HepG2 (cell line): ENCODE results near the gene SLC11A1. TPM values are rescaled to one million over a fixed set of nuclear protein-coding genes. Genes with fewer than 3 reads are reported as not detected.

Source experiments
- CCDC6 ChIP-seq: sonication (generic); formaldehyde crosslinking; IDR thresholded peaks from 2 replicates; pipeline ENCODE4 v1.8.1; 2022; ENCODE audit warnings: mild to moderate bottlenecking, missing genetic modification reagents, moderate library complexity
- DNMT3B ChIP-seq: conservative IDR thresholded peaks from 2 replicates; pipeline ENCODE4 v1.6.1; 2016; ENCODE audit warnings: missing biosample characterization, control low read depth
- ISL2 ChIP-seq: sonication (generic); formaldehyde crosslinking; IDR thresholded peaks from 2 replicates; pipeline ENCODE4 v1.5.0; 2020; ENCODE audit warnings: missing genetic modification reagents
- MTA1 ChIP-seq: sonication (generic); formaldehyde crosslinking; IDR thresholded peaks from 2 replicates; pipeline ENCODE4 v1.4.0; 2020; ENCODE audit warnings: missing genetic modification reagents, mild to moderate bottlenecking, borderline replicate concordance
- NRL ChIP-seq: sonication (generic); formaldehyde crosslinking; IDR thresholded peaks from 2 replicates; pipeline ENCODE4 v1.5.0; 2020; ENCODE audit warnings: missing genetic modification reagents, mild to moderate bottlenecking, moderate library complexity, borderline replicate concordance
- PAF1 ChIP-seq: IDR thresholded peaks from 2 replicates; pipeline ENCODE4 v1.6.1; 2016; ENCODE audit warnings: missing genetic modification reagents, missing compliant biosample characterization
- REL ChIP-seq: sonication (generic); formaldehyde crosslinking; conservative IDR thresholded peaks from 2 replicates; pipeline ENCODE4 v1.8.0; 2022; ENCODE audit warnings: mild to moderate bottlenecking, missing genetic modification reagents, moderate library complexity
- REPIN1 ChIP-seq: sonication (generic); formaldehyde crosslinking; IDR thresholded peaks from 2 replicates; pipeline ENCODE4 v1.8.0; 2022; ENCODE audit warnings: missing genetic modification reagents, low read depth, mild to moderate bottlenecking, borderline replicate concordance
- RFX1 ChIP-seq: fragments of 450-650 bp; IDR thresholded peaks from 2 replicates; pipeline ENCODE4 v1.6.1; 2017
- RXRA ChIP-seq: sonication (generic); formaldehyde crosslinking; IDR thresholded peaks from 2 replicates; pipeline ENCODE4 v1.5.1; 2020; ENCODE audit warnings: missing genetic modification reagents
- ZBTB20 ChIP-seq: sonication (generic); formaldehyde crosslinking; IDR thresholded peaks from 2 replicates; pipeline ENCODE4 v1.8.1; 2023; ENCODE audit warnings: missing genetic modification reagents, low read depth, mild to moderate bottlenecking, borderline replicate concordance
- ZBTB3 ChIP-seq: sonication (generic); formaldehyde crosslinking; IDR thresholded peaks from 2 replicates; pipeline ENCODE4 v1.4.0; 2020; ENCODE audit warnings: low read depth, mild to moderate bottlenecking, moderate library complexity, missing genetic modification reagents, borderline replicate concordance
- ZBTB37 ChIP-seq: sonication (generic); formaldehyde crosslinking; IDR thresholded peaks from 2 replicates; pipeline ENCODE4 v1.4.0; 2020; ENCODE audit warnings: mild to moderate bottlenecking, missing genetic modification reagents
- ZBTB42 ChIP-seq: sonication (generic); formaldehyde crosslinking; IDR thresholded peaks from 2 replicates; pipeline ENCODE4 v1.5.0; 2020; ENCODE audit warnings: mild to moderate bottlenecking, missing genetic modification reagents
- ZNF331 ChIP-seq: sonication (generic); formaldehyde crosslinking; IDR thresholded peaks from 2 replicates; pipeline ENCODE4 v1.4.0; 2020; ENCODE audit warnings: missing genetic modification reagents
- ZNF513 ChIP-seq: sonication (generic); formaldehyde crosslinking; conservative IDR thresholded peaks from 2 replicates; pipeline ENCODE4 v1.5.0; 2020; ENCODE audit warnings: missing genetic modification reagents
- ZNF543 ChIP-seq: sonication (generic); formaldehyde crosslinking; IDR thresholded peaks from 2 replicates; pipeline ENCODE4 v1.4.0; 2020; ENCODE audit warnings: mild to moderate bottlenecking, missing genetic modification reagents
- ZNF670 ChIP-seq: sonication (generic); formaldehyde crosslinking; IDR thresholded peaks from 2 replicates; pipeline ENCODE4 v1.8.0; 2022; ENCODE audit warnings: mild to moderate bottlenecking, missing genetic modification reagents, borderline replicate concordance
- ZNF879 ChIP-seq: sonication (generic); formaldehyde crosslinking; IDR thresholded peaks from 2 replicates; pipeline ENCODE4 v1.8.1; 2023; ENCODE audit warnings: missing genetic modification reagents
- polyA plus RNA-seq, 8 experiments: library from polyadenylated mRNA; depleted of rRNA in 3 of 8; stranded (reverse) in 7 of 8; unstranded in 1 of 8; fragments of >200 nt; fragmentation: Illumina TruSeq in 4 of 8; extraction: Trizol in 4 of 8; gene quantifications; 2 replicates each; pipeline versions ENCODE4 v1.2.1 to v1.2.3, GENCODE V29; 2011 to 2016; ENCODE audit warnings: low read depth in 4 of 8, missing spikeins in 1 of 8, mixed read lengths in 1 of 8; ENCODE audit not compliant: insufficient read depth in 1 of 8
- total RNA-seq, 5 experiments: library from RNA; depleted of rRNA; stranded (reverse); fragments of >200 nt; fragmentation: Illumina TruSeq; extraction: Trizol; gene quantifications; 2 replicates each; pipeline ENCODE4 v1.2.3, GENCODE V29; 2016; ENCODE audit warnings: low read depth in 1 of 5
- TF ChIP-seq, protein P1 (sequence below): fragments of 450-650 bp; IDR thresholded peaks from 2 replicates; pipeline ENCODE4 v1.6.1; 2016
- TF ChIP-seq, protein P2 (sequence below): sonication (generic); formaldehyde crosslinking; IDR thresholded peaks from 2 replicates; pipeline ENCODE4 v1.4.0; 2020; ENCODE audit warnings: missing genetic modification reagents

The SLC11A1 gene
- total and polyA plus RNA-seq, 2 of the 13 experiments (the other 11 are each of a cell fraction or from before 2014, with no cell fraction given) = 0.33 to 2.3 TPM

- TF ChIP-seq NRL (CRISPR knock-in tag) (no peak; the same call in none of the 2 replicates), DNMT3B (CRISPR knock-in tag) (0 out of 2 replicates have a peak, but pooled peaks have one; percentile 38), ZNF331 (CRISPR knock-in tag) (peak; percentile 10; the same call in 1 of the 2 replicates), ZNF513 (CRISPR knock-in tag) (no peak), PAF1 (CRISPR knock-in tag) (peak; percentile 86), ZBTB3 (no peak), CCDC6 (CRISPR knock-in tag) (peak; percentile 36; the same call in 1 of the 2 replicates), ZNF670 (CRISPR knock-in tag) (peak; percentile 29; the same call in 1 of the 2 replicates), REL (CRISPR knock-in tag) (no peak), ZBTB42 (CRISPR knock-in tag) (no peak), ZBTB37 (CRISPR knock-in tag) (no peak), RFX1 (no peak), ZNF879 (0 out of 2 replicates have a peak, but pooled peaks have one; percentile 47), ZBTB20 (CRISPR knock-in tag) (peak; percentile 55; the same call in 1 of the 2 replicates), REPIN1 (peak; percentile 57; the same call in 1 of the 2 replicates), ISL2 (CRISPR knock-in tag) (no peak; the same call in 1 of the 2 replicates), RXRA (CRISPR knock-in tag) (peak; percentile 42; the same call in 1 of the 2 replicates), MTA1 (CRISPR knock-in tag) (peak; percentile 77), ZNF543 (CRISPR knock-in tag) (peak; percentile 16)
- TF ChIP-seq, protein P1, sequence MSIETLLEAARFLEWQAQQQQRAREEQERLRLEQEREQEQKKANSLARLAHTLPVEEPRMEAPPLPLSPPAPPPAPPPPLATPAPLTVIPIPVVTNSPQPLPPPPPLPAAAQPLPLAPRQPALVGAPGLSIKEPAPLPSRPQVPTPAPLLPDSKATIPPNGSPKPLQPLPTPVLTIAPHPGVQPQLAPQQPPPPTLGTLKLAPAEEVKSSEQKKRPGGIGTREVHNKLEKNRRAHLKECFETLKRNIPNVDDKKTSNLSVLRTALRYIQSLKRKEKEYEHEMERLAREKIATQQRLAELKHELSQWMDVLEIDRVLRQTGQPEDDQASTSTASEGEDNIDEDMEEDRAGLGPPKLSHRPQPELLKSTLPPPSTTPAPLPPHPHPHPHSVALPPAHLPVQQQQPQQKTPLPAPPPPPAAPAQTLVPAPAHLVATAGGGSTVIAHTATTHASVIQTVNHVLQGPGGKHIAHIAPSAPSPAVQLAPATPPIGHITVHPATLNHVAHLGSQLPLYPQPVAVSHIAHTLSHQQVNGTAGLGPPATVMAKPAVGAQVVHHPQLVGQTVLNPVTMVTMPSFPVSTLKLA = no peak
- TF ChIP-seq, protein P2, sequence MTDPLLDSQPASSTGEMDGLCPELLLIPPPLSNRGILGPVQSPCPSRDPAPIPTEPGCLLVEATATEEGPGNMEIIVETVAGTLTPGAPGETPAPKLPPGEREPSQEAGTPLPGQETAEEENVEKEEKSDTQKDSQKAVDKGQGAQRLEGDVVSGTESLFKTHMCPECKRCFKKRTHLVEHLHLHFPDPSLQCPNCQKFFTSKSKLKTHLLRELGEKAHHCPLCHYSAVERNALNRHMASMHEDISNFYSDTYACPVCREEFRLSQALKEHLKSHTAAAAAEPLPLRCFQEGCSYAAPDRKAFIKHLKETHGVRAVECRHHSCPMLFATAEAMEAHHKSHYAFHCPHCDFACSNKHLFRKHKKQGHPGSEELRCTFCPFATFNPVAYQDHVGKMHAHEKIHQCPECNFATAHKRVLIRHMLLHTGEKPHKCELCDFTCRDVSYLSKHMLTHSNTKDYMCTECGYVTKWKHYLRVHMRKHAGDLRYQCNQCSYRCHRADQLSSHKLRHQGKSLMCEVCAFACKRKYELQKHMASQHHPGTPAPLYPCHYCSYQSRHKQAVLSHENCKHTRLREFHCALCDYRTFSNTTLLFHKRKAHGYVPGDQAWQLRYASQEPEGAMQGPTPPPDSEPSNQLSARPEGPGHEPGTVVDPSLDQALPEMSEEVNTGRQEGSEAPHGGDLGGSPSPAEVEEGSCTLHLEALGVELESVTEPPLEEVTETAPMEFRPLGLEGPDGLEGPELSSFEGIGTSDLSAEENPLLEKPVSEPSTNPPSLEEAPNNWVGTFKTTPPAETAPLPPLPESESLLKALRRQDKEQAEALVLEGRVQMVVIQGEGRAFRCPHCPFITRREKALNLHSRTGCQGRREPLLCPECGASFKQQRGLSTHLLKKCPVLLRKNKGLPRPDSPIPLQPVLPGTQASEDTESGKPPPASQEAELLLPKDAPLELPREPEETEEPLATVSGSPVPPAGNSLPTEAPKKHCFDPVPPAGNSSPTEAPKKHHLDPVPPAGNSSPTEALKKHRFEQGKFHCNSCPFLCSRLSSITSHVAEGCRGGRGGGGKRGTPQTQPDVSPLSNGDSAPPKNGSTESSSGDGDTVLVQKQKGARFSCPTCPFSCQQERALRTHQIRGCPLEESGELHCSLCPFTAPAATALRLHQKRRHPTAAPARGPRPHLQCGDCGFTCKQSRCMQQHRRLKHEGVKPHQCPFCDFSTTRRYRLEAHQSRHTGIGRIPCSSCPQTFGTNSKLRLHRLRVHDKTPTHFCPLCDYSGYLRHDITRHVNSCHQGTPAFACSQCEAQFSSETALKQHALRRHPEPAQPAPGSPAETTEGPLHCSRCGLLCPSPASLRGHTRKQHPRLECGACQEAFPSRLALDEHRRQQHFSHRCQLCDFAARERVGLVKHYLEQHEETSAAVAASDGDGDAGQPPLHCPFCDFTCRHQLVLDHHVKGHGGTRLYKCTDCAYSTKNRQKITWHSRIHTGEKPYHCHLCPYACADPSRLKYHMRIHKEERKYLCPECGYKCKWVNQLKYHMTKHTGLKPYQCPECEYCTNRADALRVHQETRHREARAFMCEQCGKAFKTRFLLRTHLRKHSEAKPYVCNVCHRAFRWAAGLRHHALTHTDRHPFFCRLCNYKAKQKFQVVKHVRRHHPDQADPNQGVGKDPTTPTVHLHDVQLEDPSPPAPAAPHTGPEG (CRISPR knock-in tag) = peak; percentile 25; the same call in 1 of the 2 replicates
Measured at GRCh38 chr2:218405746-218406208, 23.7 kb downstream of the SLC11A1 start (continued).
